Activated T-cell treated with anti-CD3 and anti-CD28 coated beads, Interleukin-2, amount 50 U/mL, for 4 hours (primary cell): ENCODE results near the gene MAGEA1. TPM values are rescaled to one million over a fixed set of nuclear protein-coding genes. Genes with fewer than 3 reads are reported as not detected.

Experiments
- ATAC-seq, 2 donors: fragments of 200-7000 bp; cut with Tn5 transposase; one replicate each; pipeline ENCODE4 v1.10.0; 2021
- DNase-seq: peaks from one replicate; pipeline ENCODE4 v3.0.0-alpha.2; 2020
- H3K27me3 Mint-ChIP-seq: one replicate; pipeline ENCODE4 v1.8.0; 2021; ENCODE audit warnings: low read depth, mixed read lengths
- H3K36me3 Mint-ChIP-seq: one replicate; pipeline ENCODE4 v1.8.0; 2022; ENCODE audit warnings: mixed read lengths; ENCODE audit not compliant: insufficient read depth
- H3K4me1 Mint-ChIP-seq: one replicate; pipeline ENCODE4 v1.8.0; 2021; ENCODE audit warnings: low read depth, mixed read lengths
- H3K4me3 Mint-ChIP-seq: one replicate; pipeline ENCODE4 v1.8.0; 2021; ENCODE audit warnings: mild to moderate bottlenecking, moderate library complexity, mixed read lengths
- H3K9me3 Mint-ChIP-seq: one replicate; pipeline ENCODE4 v1.8.0; 2021; ENCODE audit warnings: mixed read lengths
- total RNA-seq, 3 donors: library from RNA; stranded (reverse); gene quantifications; one replicate each; pipeline ENCODE4 v1.2.1, GENCODE V29; 2021

Gene MAGEA1
- total RNA-seq, 3 donors from 2014 or later, result not detected

DNA sequence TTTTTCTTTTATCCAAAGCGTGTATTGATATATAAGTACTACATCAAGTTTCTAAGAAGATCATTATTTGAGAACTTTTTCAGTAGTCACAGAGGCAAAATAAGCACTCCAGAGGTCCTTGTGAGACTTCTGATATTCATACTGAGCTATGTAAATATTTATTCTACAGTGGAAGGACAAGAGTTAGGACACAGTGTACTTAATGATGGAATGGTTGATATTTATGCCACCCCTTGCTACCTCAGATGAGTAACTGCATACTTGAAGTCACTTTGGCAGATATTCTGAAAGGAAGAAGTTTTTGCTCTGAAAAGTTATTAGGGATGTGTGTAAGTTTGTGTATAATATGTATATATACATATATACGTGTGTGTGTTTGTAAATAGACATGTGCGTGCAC is 30.3 kb downstream of the MAGEA1 start:
- H3K4me1 Mint-ChIP-seq, result no peaks in the 10 kb centered on the region
- peaks cover 16% of the 10 kb centered on the region for H3K27me3 Mint-ChIP-seq
- no peaks in the 10 kb centered on the region for H3K36me3 Mint-ChIP-seq
- no peak overlapping the region for H3K4me3 Mint-ChIP-seq
- H3K9me3 Mint-ChIP-seq, result peaks cover 11% of the 10 kb centered on the region
- ATAC-seq, result no peak
- DNase-seq, result no peak

GRCh38 chrX:153214934-153215333 is 35.9 kb downstream of the MAGEA1 start:
- H3K9me3 Mint-ChIP-seq, result peaks cover 11% of the 10 kb centered on the region

DNA sequence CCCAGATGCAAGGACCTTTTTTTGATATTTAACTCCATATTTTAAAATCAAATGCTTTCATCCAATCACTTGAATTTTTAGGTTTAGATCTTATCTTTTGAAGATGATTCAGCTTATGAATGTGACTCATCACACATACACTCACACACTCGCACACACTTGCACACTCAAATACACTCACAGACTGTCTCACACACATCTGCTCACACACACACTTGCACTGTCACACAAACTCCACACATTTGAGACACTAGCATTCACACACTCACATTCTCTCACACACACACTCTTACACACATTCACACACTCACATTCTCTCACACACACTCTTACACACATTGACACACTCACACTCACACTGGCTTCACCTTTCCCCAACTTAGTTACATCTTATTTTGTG is 37.8 kb downstream of the MAGEA1 start:
- ATAC-seq (no peak), DNase-seq (no peak)
- H3K9me3 Mint-ChIP-seq, result peaks cover 3% of the 10 kb centered on the region
- H3K36me3 Mint-ChIP-seq, result no peaks in the 10 kb centered on the region
- H3K4me1 Mint-ChIP-seq, result no peaks in the 10 kb centered on the region
- peaks cover 10% of the 10 kb centered on the region for H3K27me3 Mint-ChIP-seq
- H3K4me3 Mint-ChIP-seq, result no peak overlapping the region

More at GRCh38 chrX:153214934-153215333, 35.9 kb downstream of the MAGEA1 start:
- peaks cover 10% of the 10 kb centered on the region for H3K27me3 Mint-ChIP-seq
- no peaks in the 10 kb centered on the region for H3K36me3 Mint-ChIP-seq
- H3K4me1 Mint-ChIP-seq, result no peaks in the 10 kb centered on the region
- ATAC-seq, result no peak
- DNase-seq, result no peak
- H3K4me3 Mint-ChIP-seq, result no peak overlapping the region

GRCh38 chrX:153225438-153226098 is 46.5 kb downstream of the MAGEA1 start:
- Mint-ChIP-seq H3K9me3 (no peaks in the 10 kb centered on the region), H3K4me3 (no peak overlapping the region), H3K36me3 (no peaks in the 10 kb centered on the region), H3K4me1 (no peaks in the 10 kb centered on the region), H3K27me3 (peaks cover 19% of the 10 kb centered on the region)
- no peak for ATAC-seq
- DNase-seq, result no peak

- no peaks in the 10 kb centered on the region for H3K9me3 Mint-ChIP-seq
- H3K4me3 Mint-ChIP-seq, result no peak overlapping the region
- no peaks in the 10 kb centered on the region for H3K4me1 Mint-ChIP-seq
- ATAC-seq, result peak in 1 of 2 donors; percentile 40
- peaks cover 19% of the 10 kb centered on the region for H3K27me3 Mint-ChIP-seq
- H3K36me3 Mint-ChIP-seq, result no peaks in the 10 kb centered on the region
- no peak for DNase-seq
These were observed 47.5 kb downstream of the MAGEA1 start for GRCh38 chrX:153226344-153227185.

Other genes with a start within 250 kb of the MAGEA1 start
- not detected for gene PNMA5, start 185.2 kb upstream of the MAGEA1 start, total RNA-seq
- gene PNMA3, start 122.8 kb upstream of the MAGEA1 start, total RNA-seq, result 1 to 10 TPM in 1 of 3 donors, under 1 TPM in 2; 0.91 to 1.2 (median 0.95) TPM
- 1 to 10 TPM; 1.1 to 2.0 (median 1.3) TPM for gene PNMA6A, start 106.8 kb upstream of the MAGEA1 start, total RNA-seq
- gene PNMA6F, start 142.5 kb downstream of the MAGEA1 start, total RNA-seq, result not detected
- gene ZNF275, start 154.9 kb downstream of the MAGEA1 start, total RNA-seq, result 10 to 100 TPM; 12.1 to 13.8 (median 12.7) TPM
- gene PNMA6E, start 222.1 kb downstream of the MAGEA1 start, total RNA-seq, result not detected
- 1 to 10 TPM; 1.1 to 1.5 (median 1.5) TPM for gene ZFP92, start 232.2 kb downstream of the MAGEA1 start, total RNA-seq